Measurements from ENCODE around the gene EOLA1. TPM values are rescaled to one million over a fixed set of nuclear protein-coding genes. Genes with fewer than 3 reads are reported as not detected.

Gene EOLA1
- total and polyA plus RNA-seq, 2 donors (not counting 1 experiment from before 2014, with no cell fraction given) = 13.5 to 14.1 TPM

DNA sequence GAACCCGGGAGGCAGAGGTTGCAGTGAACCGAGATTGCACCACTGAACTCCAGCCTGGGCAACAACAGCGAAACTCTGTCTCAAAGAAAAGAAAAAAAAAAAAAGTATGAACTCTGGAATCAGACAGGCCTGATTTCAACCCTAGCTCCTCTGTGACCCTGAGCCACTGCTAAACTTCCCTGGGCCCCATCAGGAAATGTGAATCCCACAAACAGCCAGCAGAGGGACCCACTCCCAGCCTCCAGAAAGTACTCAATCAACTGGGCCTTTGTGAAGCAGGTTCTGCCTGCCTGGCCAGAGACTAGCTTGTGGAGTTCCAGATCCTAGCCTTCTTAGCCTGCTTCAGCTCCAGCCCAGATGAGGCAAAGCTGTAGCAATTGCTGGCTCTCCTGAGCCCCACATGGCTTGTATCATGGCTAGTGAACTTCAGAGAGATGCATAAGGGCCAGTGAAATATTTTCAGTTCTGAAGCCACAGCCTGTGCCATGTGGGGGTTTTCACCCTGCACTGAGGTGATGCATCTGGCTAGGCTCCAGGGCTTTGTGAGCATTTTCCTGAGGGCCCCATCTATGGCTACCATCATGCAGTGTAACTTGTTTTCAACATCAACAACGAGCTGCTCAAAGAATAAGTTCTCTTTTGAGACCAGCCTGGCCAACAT, 28.5 kb upstream of the EOLA1 start:
- DNase-seq (ENCODE audit: low read depth in 2 of 2) = peak; percentile 23 to 40
- Histone ChIP-seq H3K9me3 (ENCODE audit: control insufficient read depth, insufficient read depth, low read depth, low read length) (no peaks in the 10 kb centered on the region), H3K79me2 (ENCODE audit: control insufficient read depth, insufficient read depth, low read length) (no peaks in the 10 kb centered on the region), H3K27ac (ENCODE audit: insufficient read depth, low read length) (no peak overlapping the region), H3K9ac (ENCODE audit: insufficient read depth, low read length) (no peak overlapping the region), H3K4me2 (ENCODE audit: extremely low read depth, insufficient read depth, low read length) (no peak overlapping the region), H3K27me3 (ENCODE audit: control insufficient read depth, insufficient read depth, low read length) (no peaks in the 10 kb centered on the region), H2AFZ (ENCODE audit: low read length) (no peak overlapping the region), H3K4me3 (replicated peaks in 1 of 4; ENCODE audit: control extremely low read depth in 1 of 4, insufficient read depth in 1 of 4, low read depth in 3 of 4, low read length in 4 of 4) (no peak overlapping the region), H4K20me1 (ENCODE audit: control insufficient read depth, extremely low read depth, insufficient read depth, low read length) (no peaks in the 10 kb centered on the region), H3K4me1 (ENCODE audit: control insufficient read depth, extremely low read depth, insufficient read depth, low read length) (no peaks in the 10 kb centered on the region), H3K36me3 (ENCODE audit: control insufficient read depth, insufficient read depth, low read length) (no peaks in the 10 kb centered on the region)
- TF ChIP-seq, protein P1, sequence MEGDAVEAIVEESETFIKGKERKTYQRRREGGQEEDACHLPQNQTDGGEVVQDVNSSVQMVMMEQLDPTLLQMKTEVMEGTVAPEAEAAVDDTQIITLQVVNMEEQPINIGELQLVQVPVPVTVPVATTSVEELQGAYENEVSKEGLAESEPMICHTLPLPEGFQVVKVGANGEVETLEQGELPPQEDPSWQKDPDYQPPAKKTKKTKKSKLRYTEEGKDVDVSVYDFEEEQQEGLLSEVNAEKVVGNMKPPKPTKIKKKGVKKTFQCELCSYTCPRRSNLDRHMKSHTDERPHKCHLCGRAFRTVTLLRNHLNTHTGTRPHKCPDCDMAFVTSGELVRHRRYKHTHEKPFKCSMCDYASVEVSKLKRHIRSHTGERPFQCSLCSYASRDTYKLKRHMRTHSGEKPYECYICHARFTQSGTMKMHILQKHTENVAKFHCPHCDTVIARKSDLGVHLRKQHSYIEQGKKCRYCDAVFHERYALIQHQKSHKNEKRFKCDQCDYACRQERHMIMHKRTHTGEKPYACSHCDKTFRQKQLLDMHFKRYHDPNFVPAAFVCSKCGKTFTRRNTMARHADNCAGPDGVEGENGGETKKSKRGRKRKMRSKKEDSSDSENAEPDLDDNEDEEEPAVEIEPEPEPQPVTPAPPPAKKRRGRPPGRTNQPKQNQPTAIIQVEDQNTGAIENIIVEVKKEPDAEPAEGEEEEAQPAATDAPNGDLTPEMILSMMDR (conservative IDR thresholded peaks at IDR 0.05 in 1 of 2, IDR thresholded peaks at IDR 0.05 in 1 of 2; ENCODE audit: low read depth in 1 of 2, low read length in 2 of 2) = peak; percentile 47 to 61
- no peak for TF ChIP-seq EZH2 (IDR thresholded peaks at IDR 0.05; ENCODE audit: low read length, missing control alignments)

DNA sequence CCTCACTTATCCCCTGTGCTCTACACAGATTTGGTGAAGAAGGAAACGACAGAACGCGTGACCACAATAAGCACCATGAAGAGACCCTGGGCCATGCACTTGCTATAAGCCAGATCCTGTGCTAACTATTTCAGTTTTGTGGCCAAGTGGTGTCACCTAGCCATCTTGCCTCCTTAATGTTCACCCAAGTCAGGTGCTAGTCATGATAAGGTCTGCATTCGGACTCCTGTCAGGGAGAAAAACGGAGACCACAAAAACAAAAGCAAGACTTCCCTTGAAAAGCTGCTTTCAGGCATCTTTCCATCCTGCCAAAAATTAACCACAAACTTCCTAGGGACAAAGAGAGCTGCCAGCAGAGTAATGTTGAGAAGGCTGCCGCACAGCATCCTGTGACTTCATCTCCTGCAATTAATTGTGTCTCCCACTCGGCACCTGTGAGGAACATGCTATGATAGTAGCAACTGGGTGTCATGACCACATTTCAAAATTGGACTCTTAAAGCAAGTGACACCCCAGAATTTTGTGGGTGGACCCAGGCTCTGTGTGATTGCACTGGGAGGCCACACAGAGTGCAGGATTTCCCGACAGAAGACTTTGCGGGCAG, 26.9 kb upstream of the EOLA1 start:
- DNase-seq (ENCODE audit: low read depth in 2 of 2) = peak in 1 of 2 donors; percentile 81
- no peak overlapping the region for H3K27ac ChIP-seq (ENCODE audit: insufficient read depth, low read length)
- no peaks in the 10 kb centered on the region for H4K20me1 ChIP-seq (ENCODE audit: control insufficient read depth, extremely low read depth, insufficient read depth, low read length)

DNA sequence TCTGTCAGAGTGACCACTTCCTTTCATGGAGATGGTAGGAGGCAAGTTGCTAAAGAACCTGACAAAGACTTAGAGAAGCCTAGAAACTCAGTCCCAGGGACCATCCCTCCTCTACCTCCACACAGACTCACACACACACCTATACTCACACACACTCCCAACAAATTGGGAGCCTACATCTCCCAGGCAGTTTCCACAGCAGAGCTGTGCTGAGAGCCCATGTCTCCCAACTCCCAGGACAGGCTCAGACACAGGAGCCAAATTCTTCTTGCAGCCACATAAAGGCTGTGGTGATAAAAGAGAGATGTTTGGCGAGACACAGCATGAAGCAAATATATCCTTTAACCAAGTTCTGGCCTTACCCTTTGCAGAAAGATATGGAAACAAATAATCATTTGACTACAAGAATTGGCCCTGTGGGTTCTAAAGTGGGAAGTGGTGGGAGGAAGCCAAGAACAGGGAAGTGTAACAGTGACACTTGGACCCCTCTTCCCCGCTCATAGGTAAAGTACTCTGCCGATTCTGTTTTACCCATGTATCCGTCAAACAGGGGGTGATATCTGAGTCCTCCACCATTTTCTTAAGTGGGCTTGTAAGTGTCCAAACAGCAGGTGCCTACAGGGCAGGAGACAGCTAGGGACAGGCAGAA, 24.7 kb upstream of the EOLA1 start:
- Histone ChIP-seq H3K4me1 (ENCODE audit: control insufficient read depth, extremely low read depth, insufficient read depth, low read length) (no peaks in the 10 kb centered on the region), H3K9me3 (ENCODE audit: control insufficient read depth, insufficient read depth, low read depth, low read length) (no peaks in the 10 kb centered on the region), H3K27ac (ENCODE audit: insufficient read depth, low read length) (no peak overlapping the region), H2AFZ (ENCODE audit: low read length) (no peak overlapping the region), H4K20me1 (ENCODE audit: control insufficient read depth, extremely low read depth, insufficient read depth, low read length) (no peaks in the 10 kb centered on the region), H3K27me3 (ENCODE audit: control insufficient read depth, insufficient read depth, low read length) (no peaks in the 10 kb centered on the region), H3K4me3 (replicated peaks in 1 of 4; ENCODE audit: control extremely low read depth in 1 of 4, insufficient read depth in 1 of 4, low read depth in 3 of 4, low read length in 4 of 4) (no peak overlapping the region), H3K36me3 (ENCODE audit: control insufficient read depth, insufficient read depth, low read length) (no peaks in the 10 kb centered on the region), H3K79me2 (ENCODE audit: control insufficient read depth, insufficient read depth, low read length) (no peaks in the 10 kb centered on the region), H3K4me2 (ENCODE audit: extremely low read depth, insufficient read depth, low read length) (no peak overlapping the region), H3K9ac (ENCODE audit: insufficient read depth, low read length) (no peak overlapping the region)
- DNase-seq (ENCODE audit: low read depth in 2 of 2) = no peak
- TF ChIP-seq EZH2 (IDR thresholded peaks at IDR 0.05; ENCODE audit: low read length, missing control alignments) = no peak
- TF ChIP-seq, protein P1 (conservative IDR thresholded peaks at IDR 0.05 in 1 of 2, IDR thresholded peaks at IDR 0.05 in 1 of 2; ENCODE audit: low read depth in 1 of 2, low read length in 2 of 2) = no peak

More for the DNA sequence above, 26.9 kb upstream of the EOLA1 start:
- Histone ChIP-seq H3K4me2 (ENCODE audit: extremely low read depth, insufficient read depth, low read length) (no peak overlapping the region), H3K27me3 (ENCODE audit: control insufficient read depth, insufficient read depth, low read length) (no peaks in the 10 kb centered on the region), H3K9ac (ENCODE audit: insufficient read depth, low read length) (no peak overlapping the region), H3K4me1 (ENCODE audit: control insufficient read depth, extremely low read depth, insufficient read depth, low read length) (no peaks in the 10 kb centered on the region), H3K79me2 (ENCODE audit: control insufficient read depth, insufficient read depth, low read length) (no peaks in the 10 kb centered on the region), H3K9me3 (ENCODE audit: control insufficient read depth, insufficient read depth, low read depth, low read length) (no peaks in the 10 kb centered on the region), H3K36me3 (ENCODE audit: control insufficient read depth, insufficient read depth, low read length) (no peaks in the 10 kb centered on the region), H2AFZ (ENCODE audit: low read length) (no peak overlapping the region), H3K4me3 (replicated peaks in 1 of 4; ENCODE audit: control extremely low read depth in 1 of 4, insufficient read depth in 1 of 4, low read depth in 3 of 4, low read length in 4 of 4) (no peak overlapping the region)
- TF ChIP-seq, protein P1 (conservative IDR thresholded peaks at IDR 0.05 in 1 of 2, IDR thresholded peaks at IDR 0.05 in 1 of 2; ENCODE audit: low read depth in 1 of 2, low read length in 2 of 2) = no peak
- TF ChIP-seq EZH2 (IDR thresholded peaks at IDR 0.05; ENCODE audit: low read length, missing control alignments) = no peak
